Brain microvascular endothelial cell (primary cell): Measurements from ENCODE around the gene KIF6.

Source experiments
- DNase-seq: peaks from one replicate; pipeline ENCODE4 v3.0.0-alpha.2; 2020
- H3K27ac ChIP-seq: fragments of 250-450 bp; sonication (Bioruptor Pico); 2 replicates; pipeline ENCODE4 v1.5.1; 2020; ENCODE audit warnings: mild to moderate bottlenecking, moderate library complexity
- H3K27me3 ChIP-seq: fragments of 250-450 bp; sonication (Bioruptor Pico); replicated peaks from 2 replicates; pipeline ENCODE4 v1.5.1; 2020; ENCODE audit warnings: mild to moderate bottlenecking
- H3K36me3 ChIP-seq: fragments of 250-450 bp; sonication (Bioruptor Pico); replicated peaks from 2 replicates; pipeline ENCODE4 v1.5.1; 2020; ENCODE audit warnings: mild to moderate bottlenecking
- H3K4me3 ChIP-seq: 2 replicates; pipeline ENCODE4 v1.5.1; 2011; ENCODE audit warnings: low read depth, mild to moderate bottlenecking, control low read depth, low read length, moderate library complexity
- in situ Hi-C: cut with HindIII; loops from 2 replicates; pipeline ENCODE4 v1.10.0; 2017; ENCODE audit warnings: low sequenced_read_pairs, low pct_ligation_motif_present
- TF ChIP-seq, protein P1 (sequence below): IDR thresholded peaks from 2 replicates; pipeline ENCODE4 v1.5.1; 2011; ENCODE audit warnings: low read depth, mild to moderate bottlenecking, moderate library complexity, low read length, control low read depth, inconsistent platforms; ENCODE audit errors: missing control alignments

Gene KIF6

DNA sequence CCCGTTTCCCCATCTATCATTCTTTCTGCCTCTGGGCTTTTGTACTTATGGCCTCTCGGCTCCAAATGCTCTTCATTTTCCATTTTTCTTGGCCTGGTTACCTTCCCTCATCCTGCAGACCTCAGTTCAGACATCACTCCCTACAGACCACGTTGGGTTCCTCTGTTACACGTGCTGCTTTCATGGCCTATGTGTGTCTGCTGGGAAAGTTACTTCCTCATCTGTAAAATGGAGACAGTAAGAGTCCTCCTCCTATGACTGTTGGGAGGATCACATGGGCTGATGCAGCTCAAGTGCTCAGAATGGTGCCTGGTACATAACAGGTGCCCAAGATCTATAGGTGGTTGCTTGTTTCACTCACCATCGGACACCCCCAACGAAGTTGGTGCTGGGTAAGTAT, 424.5 kb downstream of the KIF6 start:
- Histone ChIP-seq H3K36me3 (no peaks in the 10 kb centered on the region), H3K27me3 (no peaks in the 10 kb centered on the region), H3K4me3 (no peak overlapping the region), H3K27ac (no peak overlapping the region)
- TF ChIP-seq, protein P1, sequence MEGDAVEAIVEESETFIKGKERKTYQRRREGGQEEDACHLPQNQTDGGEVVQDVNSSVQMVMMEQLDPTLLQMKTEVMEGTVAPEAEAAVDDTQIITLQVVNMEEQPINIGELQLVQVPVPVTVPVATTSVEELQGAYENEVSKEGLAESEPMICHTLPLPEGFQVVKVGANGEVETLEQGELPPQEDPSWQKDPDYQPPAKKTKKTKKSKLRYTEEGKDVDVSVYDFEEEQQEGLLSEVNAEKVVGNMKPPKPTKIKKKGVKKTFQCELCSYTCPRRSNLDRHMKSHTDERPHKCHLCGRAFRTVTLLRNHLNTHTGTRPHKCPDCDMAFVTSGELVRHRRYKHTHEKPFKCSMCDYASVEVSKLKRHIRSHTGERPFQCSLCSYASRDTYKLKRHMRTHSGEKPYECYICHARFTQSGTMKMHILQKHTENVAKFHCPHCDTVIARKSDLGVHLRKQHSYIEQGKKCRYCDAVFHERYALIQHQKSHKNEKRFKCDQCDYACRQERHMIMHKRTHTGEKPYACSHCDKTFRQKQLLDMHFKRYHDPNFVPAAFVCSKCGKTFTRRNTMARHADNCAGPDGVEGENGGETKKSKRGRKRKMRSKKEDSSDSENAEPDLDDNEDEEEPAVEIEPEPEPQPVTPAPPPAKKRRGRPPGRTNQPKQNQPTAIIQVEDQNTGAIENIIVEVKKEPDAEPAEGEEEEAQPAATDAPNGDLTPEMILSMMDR = no peak
- no peak for DNase-seq
- in situ Hi-C loops = no loop called here

DNA sequence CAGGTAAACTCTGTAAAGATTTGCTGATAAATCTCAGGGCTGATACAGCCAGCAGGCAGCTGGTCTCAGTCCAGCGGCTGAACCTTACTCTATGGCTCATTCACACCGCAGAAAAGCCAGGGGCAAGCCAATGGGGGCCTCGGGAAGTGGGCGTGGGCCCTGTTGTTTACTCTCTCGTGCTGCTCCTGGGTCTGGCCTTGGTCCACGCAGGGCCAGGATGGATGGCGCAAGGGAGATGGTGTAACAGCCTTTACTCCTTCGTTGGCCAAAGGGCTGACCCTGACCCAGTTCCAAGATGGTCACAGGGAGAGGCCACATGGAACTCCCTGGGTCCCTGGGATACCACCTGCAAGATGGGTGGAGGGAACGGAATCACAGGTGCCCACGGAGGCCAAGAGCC, 427.1 kb downstream of the KIF6 start:
- H3K36me3 ChIP-seq = no peaks in the 10 kb centered on the region
- H3K27me3 ChIP-seq = no peaks in the 10 kb centered on the region
- no peak for DNase-seq
- H3K27ac ChIP-seq = no peak overlapping the region
- TF ChIP-seq, protein P1 = no peak
- no peak overlapping the region for H3K4me3 ChIP-seq
- in situ Hi-C loops = no loop called here

DNA sequence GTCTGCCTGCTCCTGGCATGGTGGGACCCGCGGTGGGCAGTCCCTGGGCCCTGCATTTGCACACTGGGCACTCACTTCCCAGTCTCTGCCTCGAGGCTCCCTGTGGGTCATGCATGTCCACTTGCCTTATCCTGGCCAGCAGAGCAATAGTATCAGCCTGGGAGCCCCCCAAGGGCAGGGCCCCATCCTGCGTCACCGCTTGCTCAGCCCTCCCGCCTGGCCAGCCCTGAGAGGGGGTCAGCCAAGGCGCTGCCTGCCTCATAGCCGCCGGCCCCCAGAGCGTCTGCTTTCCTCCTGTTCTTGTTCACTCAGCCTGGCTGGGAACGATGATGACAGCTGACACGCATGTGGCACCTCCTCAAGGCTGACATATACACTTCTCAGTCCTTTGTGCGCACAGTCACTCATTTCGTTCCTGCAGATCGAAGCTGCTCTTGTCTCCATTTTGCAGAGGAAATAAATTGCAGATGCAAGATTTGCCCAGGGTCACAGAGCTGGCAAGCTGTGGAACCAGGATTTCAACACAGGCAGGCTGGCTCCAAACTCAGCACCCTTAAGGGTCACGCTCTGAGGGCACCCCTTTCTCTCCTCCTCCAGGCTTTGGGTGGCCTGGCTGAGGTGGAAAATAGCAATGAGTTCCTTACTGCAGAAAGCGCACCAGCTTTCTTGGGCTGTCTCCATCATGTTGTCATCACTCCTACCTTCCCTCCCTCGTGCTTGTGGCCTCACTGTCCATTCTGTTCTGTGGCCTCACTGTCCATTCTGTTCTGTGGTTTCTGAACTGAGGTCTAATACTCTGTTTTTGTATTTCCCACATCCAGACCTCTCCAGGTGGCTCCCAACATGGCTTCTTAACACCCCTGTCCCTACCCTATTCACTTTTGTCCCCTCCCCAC, 428.2 kb downstream of the KIF6 start:
- H3K27ac ChIP-seq = no peak overlapping the region
- no peak overlapping the region for H3K4me3 ChIP-seq
- H3K36me3 ChIP-seq = no peaks in the 10 kb centered on the region
- TF ChIP-seq, protein P1 = no peak
- H3K27me3 ChIP-seq = no peaks in the 10 kb centered on the region
- in situ Hi-C loops = no loop called here
- DNase-seq = peak; percentile 13

DNA sequence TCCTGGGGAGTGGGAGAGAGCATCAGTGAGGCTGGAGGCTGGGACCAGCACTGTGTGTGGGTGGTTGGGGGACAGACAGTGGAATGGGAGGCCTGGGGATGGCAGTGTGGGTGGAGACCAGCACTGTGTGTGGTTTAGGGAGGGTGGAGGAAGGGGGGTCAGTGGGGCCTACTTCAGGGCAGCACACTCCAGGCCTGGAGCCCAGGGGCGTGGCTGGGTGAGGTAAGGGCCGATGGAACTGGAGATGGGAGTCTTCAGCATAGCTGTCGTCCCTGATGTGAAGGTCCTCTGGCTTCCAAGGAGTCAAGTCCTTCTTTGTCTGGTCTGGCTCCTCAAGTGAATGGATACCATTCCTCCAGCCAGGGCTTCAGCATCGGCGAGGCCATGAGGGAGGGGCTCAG, 429.6 kb downstream of the KIF6 start:
- Histone ChIP-seq H3K4me3 (no peak overlapping the region), H3K27ac (no peak overlapping the region), H3K36me3 (no peaks in the 10 kb centered on the region), H3K27me3 (no peaks in the 10 kb centered on the region)
- in situ Hi-C loops = no loop called here
- no peak for DNase-seq
- TF ChIP-seq, protein P1 = no peak

DNA sequence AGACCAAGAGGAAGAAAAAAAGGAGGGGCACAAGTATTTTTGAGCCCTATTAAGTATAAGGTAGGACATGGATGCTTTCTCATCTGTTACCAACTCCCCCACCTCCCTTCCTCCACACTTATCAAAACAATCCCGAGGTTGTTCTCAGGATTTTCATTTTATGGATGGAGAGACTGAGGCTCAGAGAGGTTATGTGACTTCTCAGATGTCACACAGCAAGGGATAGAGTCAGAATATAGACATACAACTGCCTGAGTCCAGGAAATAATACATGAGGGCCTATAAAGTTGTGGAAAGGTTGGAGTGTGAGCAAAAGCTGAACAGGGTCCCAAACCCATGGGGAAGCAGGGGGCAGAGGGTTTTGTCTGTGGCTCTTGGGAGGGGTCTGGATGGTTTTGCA, 430.3 kb downstream of the KIF6 start:
- Histone ChIP-seq H3K27ac (no peak overlapping the region), H3K27me3 (no peaks in the 10 kb centered on the region), H3K4me3 (no peak overlapping the region), H3K36me3 (no peaks in the 10 kb centered on the region)
- in situ Hi-C loops = no loop called here
- no peak for DNase-seq
- TF ChIP-seq, protein P1 = no peak
